Neutrophil (primary cell): ENCODE data around the gene C3orf38.

Experiments
- H3K27ac ChIP-seq: fragments of 200-600 bp; sonication (generic); 2 replicates; pipeline ENCODE4 v1.5.1; 2016; ENCODE audit warnings: mild to moderate bottlenecking, moderate library complexity
- H3K27me3 ChIP-seq: fragments of 200-600 bp; sonication (generic); 2 replicates; pipeline ENCODE4 v1.6.0; 2016; ENCODE audit warnings: mild to moderate bottlenecking
- H3K36me3 ChIP-seq: fragments of 200-600 bp; sonication (generic); 2 replicates; pipeline ENCODE4 v1.5.1; 2017
- H3K4me1 ChIP-seq, 2 experiments: fragments of 200-600 bp in 1 of 2; sonication (generic) in 1 of 2; 1 replicate in 1 of 2; 2 replicates in 1 of 2; pipeline versions ENCODE4 v1.5.1 to v1.6.1; 2013 to 2016; ENCODE audit warnings: low read depth in 1 of 2, low read length in 1 of 2, mild to moderate bottlenecking in 1 of 2, moderate library complexity in 1 of 2; ENCODE audit not compliant: control insufficient read depth in 1 of 2, insufficient read depth in 1 of 2
- H3K4me3 ChIP-seq, 2 experiments: fragments of 200-600 bp in 1 of 2; sonication (generic) in 1 of 2; 1 replicate in 1 of 2; 2 replicates in 1 of 2; pipeline ENCODE4 v1.5.1; 2013 to 2016; ENCODE audit warnings: low read depth in 1 of 2, low read length in 1 of 2, mild to moderate bottlenecking in 1 of 2, moderate library complexity in 1 of 2
- H3K9me3 ChIP-seq: fragments of 200-600 bp; sonication (generic); 2 replicates; pipeline ENCODE4 v1.5.1; 2016
- CTCF ChIP-seq: fragments of 200-600 bp; sonication (generic); IDR thresholded peaks from 2 replicates; pipeline ENCODE4 v1.5.1; 2016; ENCODE audit warnings: antibody characterized with exemption

C3orf38 gene

GRCh38 chr3:88133711-88134263, 16.0 kb upstream of the C3orf38 start:
- Histone ChIP-seq H3K4me3 (no peak overlapping the region), H3K36me3 (peaks cover 58% of the 10 kb centered on the region), H3K4me1 (peaks cover 0 to 9% of the 10 kb centered on the region in 2 experiments), H3K27me3 (no peaks in the 10 kb centered on the region), H3K27ac (no peak overlapping the region), H3K9me3 (no peaks in the 10 kb centered on the region)
- no peak for TF ChIP-seq CTCF

- no peak overlapping the region for H3K27ac ChIP-seq
- H3K4me3 ChIP-seq: no peak overlapping the region
- H3K36me3 ChIP-seq: peaks cover 68% of the 10 kb centered on the region
Observed at GRCh38 chr3:88137836-88138235, 11.9 kb upstream of the C3orf38 start.

GRCh38 chr3:88141458-88142083, 8.2 kb upstream of the C3orf38 start:
- TF ChIP-seq CTCF: no peak
- H3K27me3 ChIP-seq: no peaks in the 10 kb centered on the region
- no peaks in the 10 kb centered on the region for H3K4me1 ChIP-seq
- no peak overlapping the region for H3K27ac ChIP-seq
- no peak overlapping the region for H3K4me3 ChIP-seq
- H3K36me3 ChIP-seq: peaks cover 44% of the 10 kb centered on the region
- H3K9me3 ChIP-seq: no peaks in the 10 kb centered on the region

More at GRCh38 chr3:88137836-88138235, 11.9 kb upstream of the C3orf38 start:
- H3K27me3 ChIP-seq: no peaks in the 10 kb centered on the region
- peaks cover 0 to under 1% of the 10 kb centered on the region in 2 experiments for H3K4me1 ChIP-seq
- TF ChIP-seq CTCF: no peak
- H3K9me3 ChIP-seq: no peaks in the 10 kb centered on the region

GRCh38 chr3:88142094-88142624, 7.6 kb upstream of the C3orf38 start:
- TF ChIP-seq CTCF: no peak
- Histone ChIP-seq H3K27ac (no peak overlapping the region), H3K4me3 (no peak overlapping the region), H3K4me1 (peaks cover 0 to 5% of the 10 kb centered on the region in 2 experiments), H3K9me3 (no peaks in the 10 kb centered on the region), H3K36me3 (peaks cover 41% of the 10 kb centered on the region), H3K27me3 (no peaks in the 10 kb centered on the region)

- no peaks in the 10 kb centered on the region for H3K9me3 ChIP-seq
- no peak for TF ChIP-seq CTCF
Observed at GRCh38 chr3:88147261-88147660, 2.5 kb upstream of the C3orf38 start.

More at GRCh38 chr3:88147261-88147660, 2.5 kb upstream of the C3orf38 start:
- Histone ChIP-seq H3K27ac (no peak overlapping the region), H3K4me3 (no peak overlapping the region), H3K36me3 (peaks cover 2% of the 10 kb centered on the region), H3K4me1 (peaks cover 40 to 41% of the 10 kb centered on the region in 2 experiments), H3K27me3 (no peaks in the 10 kb centered on the region)
